Measurements from ENCODE around the gene MATN3. TPM values are rescaled to one million over a fixed set of nuclear protein-coding genes. Genes with fewer than 3 reads are reported as not detected.

Gene MATN3
- total and polyA plus RNA-seq, 2 of the 13 experiments (the other 11 are each of a cell fraction or from before 2014, with no cell fraction given) = 36.1 to 208 TPM

DNA sequence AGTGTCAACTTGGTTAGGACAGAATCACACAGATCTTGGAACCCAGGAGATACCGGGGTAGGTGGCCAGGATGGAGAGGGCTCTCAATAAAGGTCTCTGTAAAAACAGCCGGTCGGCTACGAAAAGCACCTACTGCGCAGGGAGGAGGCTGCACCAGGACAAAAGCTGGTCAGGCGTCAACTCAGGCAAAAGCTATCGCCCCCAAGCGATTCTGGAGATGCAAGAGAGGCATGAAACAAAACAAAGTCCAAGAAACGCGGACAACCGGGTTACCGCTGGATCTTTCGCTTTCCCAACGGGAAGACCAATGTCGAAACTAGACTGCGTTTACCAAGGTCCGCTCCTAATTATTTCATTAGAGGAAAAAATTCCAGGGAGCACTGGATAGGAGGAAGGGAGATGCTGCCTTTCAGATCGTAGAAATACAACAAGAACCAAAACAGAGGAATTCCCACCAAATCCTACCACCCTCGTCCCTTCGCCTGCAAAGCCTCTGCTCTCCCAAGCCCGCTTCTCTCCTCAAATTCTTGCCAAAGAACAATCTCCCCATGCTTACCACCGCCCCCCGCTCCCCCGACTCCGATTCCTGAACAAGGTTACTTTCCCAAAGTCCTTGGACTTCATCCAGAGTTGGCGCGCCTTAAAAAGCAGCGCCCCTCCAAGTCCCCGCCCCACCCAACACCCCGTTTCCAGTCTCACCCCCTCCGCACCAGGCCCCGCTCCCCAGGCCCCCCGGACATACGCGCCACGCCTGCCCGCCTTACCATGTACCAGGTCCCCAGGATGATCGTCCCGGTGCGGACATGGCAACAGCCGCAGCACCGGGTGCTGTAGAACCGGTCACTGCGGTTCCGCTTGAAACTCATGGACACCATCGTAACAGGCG, 38.4 kb upstream of the MATN3 start (continued):
- TF ChIP-seq, protein P1, sequence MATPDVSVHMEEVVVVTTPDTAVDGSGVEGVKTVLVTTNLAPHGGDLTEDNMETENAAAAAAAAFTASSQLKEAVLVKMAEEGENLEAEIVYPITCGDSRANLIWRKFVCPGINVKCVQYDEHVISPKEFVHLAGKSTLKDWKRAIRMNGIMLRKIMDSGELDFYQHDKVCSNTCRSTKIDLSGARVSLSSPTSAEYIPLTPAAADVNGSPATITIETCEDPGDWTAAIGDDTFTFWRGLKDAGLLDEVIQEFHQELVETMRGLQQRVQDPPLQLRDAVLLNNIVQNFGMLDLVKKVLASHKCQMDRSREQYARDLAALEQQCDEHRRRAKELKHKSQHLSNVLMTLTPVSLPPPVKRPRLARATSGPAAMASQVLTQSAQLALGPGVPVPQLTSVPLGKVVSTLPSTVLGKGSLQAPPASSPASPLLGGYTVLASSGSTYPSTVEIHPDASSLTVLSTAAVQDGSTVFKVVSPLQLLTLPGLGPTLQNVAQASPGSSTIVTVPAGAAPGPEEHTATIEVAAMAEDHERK (CRISPR knock-in tag; IDR thresholded peaks at IDR 0.05; ENCODE audit: low read depth) = no peak
- TF ChIP-seq ZNF138 (CRISPR knock-in tag; IDR thresholded peaks at IDR 0.05; ENCODE audit: low read depth) (0 out of 2 replicates have a peak, but pooled peaks have one; percentile 54), ZNF891 (CRISPR knock-in tag; IDR thresholded peaks at IDR 0.05) (0 out of 2 replicates have a peak, but pooled peaks have one; percentile 9), ZNF543 (CRISPR knock-in tag; IDR thresholded peaks at IDR 0.05) (no peak; the same call in 1 of the 2 replicates), ZNF557 (CRISPR knock-in tag; IDR thresholded peaks at IDR 0.05) (no peak), TOE1 (CRISPR knock-in tag; IDR thresholded peaks at IDR 0.05) (no peak), ZNF660 (CRISPR knock-in tag; IDR thresholded peaks at IDR 0.05; ENCODE audit: borderline replicate concordance, low read depth) (no peak; the same call in 1 of the 2 replicates), ZNF577 (CRISPR knock-in tag; IDR thresholded peaks at IDR 0.05; ENCODE audit: borderline replicate concordance, low read depth) (no peak), ZNF816 (CRISPR knock-in tag; IDR thresholded peaks at IDR 0.05; ENCODE audit: borderline replicate concordance) (peak; percentile 96), RBM22 (optimal IDR thresholded peaks at IDR 0.05; ENCODE audit: low read length) (no peak), ZNF678 (CRISPR knock-in tag; IDR thresholded peaks at IDR 0.05) (no peak), RXRA (CRISPR knock-in tag; IDR thresholded peaks at IDR 0.05) (0 out of 2 replicates have a peak, but pooled peaks have one; percentile 38), ZNF790 (CRISPR knock-in tag; IDR thresholded peaks at IDR 0.05; ENCODE audit: borderline replicate concordance) (0 out of 2 replicates have a peak, but pooled peaks have one; percentile 7), PAX8 (CRISPR knock-in tag; IDR thresholded peaks at IDR 0.05; ENCODE audit: borderline replicate concordance) (0 out of 2 replicates have a peak, but pooled peaks have one; percentile 1), RFXANK (CRISPR knock-in tag; IDR thresholded peaks at IDR 0.05) (no peak), HMGXB3 (CRISPR knock-in tag; IDR thresholded peaks at IDR 0.05; ENCODE audit: borderline replicate concordance) (no peak), MBNL3 (CRISPR knock-in tag; conservative IDR thresholded peaks at IDR 0.05) (no peak), TEAD3 (CRISPR knock-in tag; optimal IDR thresholded peaks at IDR 0.05; ENCODE audit: borderline replicate concordance) (peak; percentile 12)
- TF ChIP-seq, protein P2, sequence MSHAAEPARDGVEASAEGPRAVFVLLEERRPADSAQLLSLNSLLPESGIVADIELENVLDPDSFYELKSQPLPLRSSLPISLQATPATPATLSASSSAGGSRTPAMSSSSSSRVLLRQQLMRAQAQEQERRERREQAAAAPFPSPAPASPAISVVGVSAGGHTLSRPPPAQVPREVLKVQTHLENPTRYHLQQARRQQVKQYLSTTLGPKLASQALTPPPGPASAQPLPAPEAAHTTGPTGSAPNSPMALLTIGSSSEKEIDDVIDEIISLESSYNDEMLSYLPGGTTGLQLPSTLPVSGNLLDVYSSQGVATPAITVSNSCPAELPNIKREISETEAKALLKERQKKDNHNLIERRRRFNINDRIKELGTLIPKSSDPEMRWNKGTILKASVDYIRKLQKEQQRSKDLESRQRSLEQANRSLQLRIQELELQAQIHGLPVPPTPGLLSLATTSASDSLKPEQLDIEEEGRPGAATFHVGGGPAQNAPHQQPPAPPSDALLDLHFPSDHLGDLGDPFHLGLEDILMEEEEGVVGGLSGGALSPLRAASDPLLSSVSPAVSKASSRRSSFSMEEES (CRISPR knock-in tag; IDR thresholded peaks at IDR 0.05) = 0 out of 2 replicates have a peak, but pooled peaks have one; percentile 26
- TF ChIP-seq, protein P3, sequence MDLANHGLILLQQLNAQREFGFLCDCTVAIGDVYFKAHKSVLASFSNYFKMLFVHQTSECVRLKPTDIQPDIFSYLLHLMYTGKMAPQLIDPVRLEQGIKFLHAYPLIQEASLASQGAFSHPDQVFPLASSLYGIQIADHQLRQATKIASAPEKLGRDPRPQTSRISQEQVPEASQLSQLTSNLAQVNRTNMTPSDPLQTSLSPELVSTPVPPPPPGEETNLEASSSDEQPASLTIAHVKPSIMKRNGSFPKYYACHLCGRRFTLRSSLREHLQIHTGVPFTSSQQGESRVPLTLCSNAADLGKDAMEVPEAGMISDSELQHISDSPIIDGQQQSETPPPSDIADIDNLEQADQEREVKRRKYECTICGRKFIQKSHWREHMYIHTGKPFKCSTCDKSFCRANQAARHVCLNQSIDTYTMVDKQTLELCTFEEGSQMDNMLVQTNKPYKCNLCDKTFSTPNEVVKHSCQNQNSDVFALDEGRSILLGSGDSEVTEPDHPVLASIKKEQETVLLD (CRISPR knock-in tag; IDR thresholded peaks at IDR 0.05; ENCODE audit: low read depth) = 0 out of 2 replicates have a peak, but pooled peaks have one; percentile 19

Data from HepG2 (cell line).